ENCODE data around the gene PXT1.
"Not testable (repeated sequence)": the region's sequence is repeated elsewhere in the genome, so short reads cannot be mapped to it uniquely, and the experiment has no call there.

GRCh38 chr6:36452897-36453296 lies 10.2 kb upstream of the PXT1 start:
- TF ChIP-seq CTCF, POLR2A (IDR thresholded peaks at IDR 0.05): not testable (repeated sequence)

All from testis (tissue), 2 donors.